GM12892 (cell line): ENCODE data around the gene HES1.

Experiments
- DNase-seq: peaks from one replicate; pipeline ENCODE4 v3.0.0; 2011; ENCODE audit not compliant: insufficient read length
- FAIRE-seq: peaks from 2 replicates; lab custom pipeline; 2011; peaks lifted over from hg19 to GRCh38; lab: Jason Lieb, UNC
- POLR2A ChIP-seq: IDR thresholded peaks from 2 replicates; pipeline ENCODE4 v1.6.1; 2011; ENCODE audit warnings: low read depth, low read length, control low read depth
- POLR2AphosphoS5 ChIP-seq: IDR thresholded peaks from 2 replicates; pipeline ENCODE4 v1.6.1; 2011; ENCODE audit warnings: low read depth, low read length, control low read depth
- TAF1 ChIP-seq: IDR thresholded peaks from 2 replicates; pipeline ENCODE4 v1.6.1; 2011; ENCODE audit warnings: low read depth, mild to moderate bottlenecking, control low read depth, low read length, borderline replicate concordance

Gene HES1

GRCh38 chr3:194095464-194095863 lies 40.5 kb upstream of the HES1 start:
- FAIRE-seq: no peak
- no peak for DNase-seq
- TF ChIP-seq POLR2A (no peak), POLR2AphosphoS5 (no peak), TAF1 (no peak)

- TF ChIP-seq POLR2A (no peak), TAF1 (no peak), POLR2AphosphoS5 (no peak)
- no peak for FAIRE-seq
- no peak for DNase-seq
Observed at GRCh38 chr3:194095902-194096301, 40.0 kb upstream of the HES1 start.

- DNase-seq (no peak), FAIRE-seq (no peak)
- no peak for TF ChIP-seq POLR2AphosphoS5
- TF ChIP-seq TAF1: no peak
- no peak for TF ChIP-seq POLR2A
Observed at GRCh38 chr3:194097141-194097882, 38.6 kb upstream of the HES1 start.

- TF ChIP-seq TAF1 (no peak), POLR2AphosphoS5 (no peak), POLR2A (no peak)
- FAIRE-seq (no peak), DNase-seq (no peak)
Observed at GRCh38 chr3:194098081-194098842, 37.7 kb upstream of the HES1 start.

- TF ChIP-seq POLR2AphosphoS5 (no peak), POLR2A (no peak), TAF1 (no peak)
- DNase-seq: no peak
- FAIRE-seq: no peak
Observed at GRCh38 chr3:194098843-194099183, 37.1 kb upstream of the HES1 start.

GRCh38 chr3:194099215-194099614 lies 36.7 kb upstream of the HES1 start:
- FAIRE-seq: no peak
- TF ChIP-seq TAF1 (no peak), POLR2AphosphoS5 (no peak), POLR2A (no peak)
- DNase-seq: no peak

- DNase-seq: peak; percentile 57
- no peak; the same call in 1 of the 2 replicates for TF ChIP-seq POLR2A
- no peak for TF ChIP-seq POLR2AphosphoS5
- TF ChIP-seq TAF1: no peak
- FAIRE-seq: peak; percentile 92
Observed at GRCh38 chr3:194100856-194101390, 35.0 kb upstream of the HES1 start.

GRCh38 chr3:194101592-194102432 lies 34.1 kb upstream of the HES1 start:
- DNase-seq (no peak), FAIRE-seq (peak; percentile 14)
- no peak for TF ChIP-seq POLR2AphosphoS5
- TF ChIP-seq POLR2A: no peak
- TF ChIP-seq TAF1: no peak

- TF ChIP-seq POLR2AphosphoS5 (no peak), TAF1 (no peak), POLR2A (no peak)
- FAIRE-seq: peak; percentile 54
- DNase-seq: no peak
Observed at GRCh38 chr3:194102436-194102835, 33.5 kb upstream of the HES1 start.

GRCh38 chr3:194103505-194103904 lies 32.4 kb upstream of the HES1 start:
- no peak for TF ChIP-seq TAF1
- no peak for TF ChIP-seq POLR2AphosphoS5
- TF ChIP-seq POLR2A: no peak
- DNase-seq (no peak), FAIRE-seq (peak; percentile 93)
